Measurements from ENCODE around the gene LMNTD1.
"Not testable (repeated sequence)": the region's sequence is repeated elsewhere in the genome, so short reads cannot be mapped to it uniquely, and the experiment has no call there.

LMNTD1 gene

GRCh38 chr12:25426821-25427220, 126.3 kb downstream of the LMNTD1 start:
- not testable (repeated sequence) for DNase-seq

All from NCI-H2171 (cell line).